B cell (primary cell): ENCODE results near the gene NOS3. TPM values are rescaled to one million over a fixed set of nuclear protein-coding genes. Genes with fewer than 3 reads are reported as not detected.

Experiments
- ATAC-seq: fragments of 200-7000 bp; cut with Tn5 transposase; one replicate; pipeline ENCODE4 v1.10.0; 2021; ENCODE audit warnings: low read depth, mild to moderate bottlenecking, moderate number of reproducible peaks, moderate library complexity
- CTCF ChIA-PET: fragments of 350-600 bp; sonication (Branson Sonifier 250); formaldehyde crosslinking; loops from one replicate; lab custom pipeline; 2021; ENCODE audit warnings: antibody characterized with exemption, inconsistent platforms; lab: Charles Lee
- POLR2A ChIA-PET: fragments of 350-600 bp; sonication (Branson Sonifier 250); formaldehyde crosslinking; loops from one replicate; lab custom pipeline; 2021; ENCODE audit warnings: antibody characterized with exemption; lab: Charles Lee
- DNase-seq: peaks from one replicate; pipeline ENCODE4 v3.0.0; 2013
- H2AFZ ChIP-seq: 2 replicates; pipeline ENCODE4 v1.6.1; 2012; ENCODE audit warnings: mild to moderate bottlenecking, low read depth, low read length; ENCODE audit not compliant: insufficient read depth, poor library complexity, severe bottlenecking
- H3K27ac ChIP-seq, 2 donors: 1 replicate in 1 of 2; 2 replicates in 1 of 2; pipeline ENCODE4 v1.5.1; 2012 to 2013; ENCODE audit warnings: low read length in 2 of 2, mild to moderate bottlenecking in 2 of 2, moderate library complexity in 1 of 2
- H3K27me3 ChIP-seq, 4 experiments: fragments of 200-600 bp in 1 of 4; sonication (generic) in 1 of 4; replicated peaks in 1 of 4; 1 replicate in 2 of 4; 2 replicates in 2 of 4; pipeline versions ENCODE4 v1.6.1 to v1.7.0; 2013 to 2016; ENCODE audit warnings: low read length in 3 of 4, mild to moderate bottlenecking in 2 of 4, mixed read lengths in 1 of 4, moderate library complexity in 1 of 4; ENCODE audit not compliant: insufficient read depth in 4 of 4, control insufficient read depth in 3 of 4; ENCODE audit errors: control extremely low read depth in 1 of 4
- H3K36me3 ChIP-seq, 2 experiments: replicated peaks in 1 of 2; 1 replicate in 1 of 2; 2 replicates in 1 of 2; pipeline versions ENCODE4 v1.6.1 to v1.7.1; 2013; ENCODE audit warnings: low read length in 1 of 2; ENCODE audit not compliant: insufficient read depth in 2 of 2, control insufficient read depth in 1 of 2; ENCODE audit errors: control extremely low read depth in 1 of 2, extremely low read depth in 1 of 2
- H3K4me1 ChIP-seq, 2 donors: fragments of 200-600 bp in 1 of 2; sonication (generic) in 1 of 2; 1 replicate in 1 of 2; 2 replicates in 1 of 2; pipeline versions ENCODE4 v1.5.1 to v1.6.1; 2013 to 2017; ENCODE audit warnings: low read length in 2 of 2; ENCODE audit not compliant: control insufficient read depth in 2 of 2, insufficient read depth in 2 of 2
- H3K4me2 ChIP-seq: replicated peaks from 2 replicates; pipeline ENCODE3; 2012; ENCODE audit warnings: mild to moderate bottlenecking, low read depth, low read length; ENCODE audit not compliant: poor library complexity, severe bottlenecking
- H3K4me3 ChIP-seq, 5 experiments: fragments of 200-600 bp in 1 of 5; sonication (generic) in 1 of 5; 1 replicate in 3 of 5; 2 replicates in 2 of 5; pipeline versions ENCODE4 v1.5.1 to v1.7.0; 2011 to 2016; ENCODE audit warnings: low read length in 4 of 5, mild to moderate bottlenecking in 4 of 5, low read depth in 2 of 5, control low read depth in 1 of 5, moderate library complexity in 1 of 5; ENCODE audit not compliant: insufficient read depth in 1 of 5; ENCODE audit errors: control extremely low read depth in 1 of 5, extremely low read depth in 1 of 5
- H3K79me2 ChIP-seq: fragments of 200-600 bp; sonication (generic); one replicate; pipeline ENCODE4 v1.6.0; 2016; ENCODE audit warnings: low read length; ENCODE audit not compliant: control insufficient read depth, insufficient read depth
- H3K9ac ChIP-seq: fragments of 200-600 bp; sonication (generic); 2 replicates; pipeline ENCODE4 v1.6.1; 2017; ENCODE audit warnings: mild to moderate bottlenecking, low read length, moderate library complexity
- H3K9me3 ChIP-seq, 3 donors: one replicate each; pipeline versions ENCODE4 v1.6.1 to v1.7.1; 2013; ENCODE audit warnings: low read length in 2 of 3; ENCODE audit not compliant: control insufficient read depth in 2 of 3, insufficient read depth in 1 of 3; ENCODE audit errors: control extremely low read depth in 1 of 3
- H4K20me1 ChIP-seq: 2 replicates; pipeline ENCODE4 v1.6.0; 2012; ENCODE audit warnings: mild to moderate bottlenecking, low read length; ENCODE audit not compliant: insufficient read depth, control insufficient read depth, poor library complexity, severe bottlenecking
- H3K27ac Mint-ChIP-seq: one replicate; pipeline ENCODE4 v1.8.0; 2021; ENCODE audit warnings: mixed read lengths
- H3K27me3 Mint-ChIP-seq: one replicate; pipeline ENCODE4 v1.8.0; 2021; ENCODE audit warnings: mixed read lengths
- H3K4me1 Mint-ChIP-seq: one replicate; pipeline ENCODE4 v1.8.0; 2021; ENCODE audit warnings: mixed read lengths
- H3K4me3 Mint-ChIP-seq: one replicate; pipeline ENCODE4 v1.8.0; 2021; ENCODE audit warnings: mixed read lengths
- H3K9me3 Mint-ChIP-seq: one replicate; pipeline ENCODE4 v1.8.0; 2022; ENCODE audit warnings: mixed read lengths; ENCODE audit not compliant: insufficient read depth
- EZH2 ChIP-seq: IDR thresholded peaks from 2 replicates; pipeline ENCODE4 v1.6.1; 2012; ENCODE audit warnings: borderline replicate concordance, low read depth, mild to moderate bottlenecking, moderate library complexity, low read length; ENCODE audit not compliant: insufficient read depth, poor library complexity, severe bottlenecking
- WGBS: methylation state at CpG from one replicate; pipeline ENCODE4 v1.1.5; 2013; ENCODE audit warnings: missing lambda C conversion rate; ENCODE audit not compliant: insufficient coverage; 5-methylcytosine and 5-hydroxymethylcytosine counted together
- intact Hi-C: fragments of 100-400 bp; cut with micrococcal nuclease; formaldehyde crosslinking; loops from one replicate; pipeline ENCODE4 v1.10.0; 2022
- polyA plus RNA-seq: library from polyadenylated mRNA; depleted of rRNA; stranded (reverse); fragments of >200 nt; gene quantifications from 2 replicates; pipeline ENCODE4 v1.2.3, GENCODE V29; 2012
- total RNA-seq, 2 donors: library from RNA; stranded (reverse); fragments of 120-200 nt in 1 of 2; gene quantifications; 1 replicate in 1 of 2; 2 replicates in 1 of 2; pipeline versions ENCODE4 v1.2.3 to v1.2.4, GENCODE V29; 2013 to 2022
- TF ChIP-seq, protein P1 (sequence below): fragments of 200-600 bp; IDR thresholded peaks from one replicate; pipeline ENCODE4 v1.8.0; 2022; ENCODE audit warnings: antibody characterized with exemption, mild to moderate bottlenecking

Gene NOS3
- total and polyA plus RNA-seq, 2 donors (not counting 1 experiment from before 2014, with no cell fraction given), result 0.39 to 0.54 TPM

DNA sequence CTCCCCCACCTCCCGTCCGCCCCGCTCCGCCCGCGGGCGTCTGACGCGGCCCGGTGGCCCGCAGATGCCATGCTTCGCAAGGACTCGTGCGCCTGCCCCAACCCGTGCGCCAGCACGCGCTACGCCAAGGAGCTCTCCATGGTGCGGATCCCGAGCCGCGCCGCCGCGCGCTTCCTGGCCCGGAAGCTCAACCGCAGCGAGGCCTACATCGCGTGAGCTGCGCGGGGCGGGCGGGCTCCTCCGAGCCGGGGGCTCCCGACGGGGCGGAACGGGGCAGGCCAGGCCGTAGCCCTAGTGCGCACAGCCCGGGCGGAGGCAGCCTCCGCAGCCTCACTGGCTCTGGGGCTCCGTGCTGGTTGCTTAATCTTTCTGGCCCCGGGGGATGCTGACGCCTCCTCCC is 60.3 kb downstream of the NOS3 start:
- no peaks in the 10 kb centered on the region for H3K9me3 ChIP-seq
- ATAC-seq (peak; percentile 32), DNase-seq (peak; percentile 66)
- Mint-ChIP-seq H3K27ac (no peak overlapping the region), H3K27me3 (peaks cover 6% of the 10 kb centered on the region), H3K4me1 (peaks cover 6% of the 10 kb centered on the region), H3K9me3 (no peaks in the 10 kb centered on the region), H3K4me3 (no peak overlapping the region)
- H3K79me2 ChIP-seq, result no peaks in the 10 kb centered on the region
- H4K20me1 ChIP-seq, result no peaks in the 10 kb centered on the region
- H3K4me3 ChIP-seq, result no peak overlapping the region
- peaks cover 0 to 13% (median 3%) of the 10 kb centered on the region in 4 experiments for H3K27me3 ChIP-seq
- ChIA-PET POLR2A (no interaction called here), CTCF (no interaction called here)
- TF ChIP-seq EZH2, result no peak
- TF ChIP-seq, protein P1, sequence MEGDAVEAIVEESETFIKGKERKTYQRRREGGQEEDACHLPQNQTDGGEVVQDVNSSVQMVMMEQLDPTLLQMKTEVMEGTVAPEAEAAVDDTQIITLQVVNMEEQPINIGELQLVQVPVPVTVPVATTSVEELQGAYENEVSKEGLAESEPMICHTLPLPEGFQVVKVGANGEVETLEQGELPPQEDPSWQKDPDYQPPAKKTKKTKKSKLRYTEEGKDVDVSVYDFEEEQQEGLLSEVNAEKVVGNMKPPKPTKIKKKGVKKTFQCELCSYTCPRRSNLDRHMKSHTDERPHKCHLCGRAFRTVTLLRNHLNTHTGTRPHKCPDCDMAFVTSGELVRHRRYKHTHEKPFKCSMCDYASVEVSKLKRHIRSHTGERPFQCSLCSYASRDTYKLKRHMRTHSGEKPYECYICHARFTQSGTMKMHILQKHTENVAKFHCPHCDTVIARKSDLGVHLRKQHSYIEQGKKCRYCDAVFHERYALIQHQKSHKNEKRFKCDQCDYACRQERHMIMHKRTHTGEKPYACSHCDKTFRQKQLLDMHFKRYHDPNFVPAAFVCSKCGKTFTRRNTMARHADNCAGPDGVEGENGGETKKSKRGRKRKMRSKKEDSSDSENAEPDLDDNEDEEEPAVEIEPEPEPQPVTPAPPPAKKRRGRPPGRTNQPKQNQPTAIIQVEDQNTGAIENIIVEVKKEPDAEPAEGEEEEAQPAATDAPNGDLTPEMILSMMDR, result no peak
- H2AFZ ChIP-seq, result no peak overlapping the region
- no peak overlapping the region for H3K27ac ChIP-seq
- 3% methylated on average over 48 of the region's 50 CpGs for WGBS
- peaks cover 0 to 3% of the 10 kb centered on the region in 2 donors for H3K4me1 ChIP-seq
- H3K36me3 ChIP-seq, result no peaks in the 10 kb centered on the region
- H3K9ac ChIP-seq, result no peak overlapping the region
- peak overlapping the region; percentile 51 for H3K4me2 ChIP-seq
- intact Hi-C loops, result no loop called here

DNA sequence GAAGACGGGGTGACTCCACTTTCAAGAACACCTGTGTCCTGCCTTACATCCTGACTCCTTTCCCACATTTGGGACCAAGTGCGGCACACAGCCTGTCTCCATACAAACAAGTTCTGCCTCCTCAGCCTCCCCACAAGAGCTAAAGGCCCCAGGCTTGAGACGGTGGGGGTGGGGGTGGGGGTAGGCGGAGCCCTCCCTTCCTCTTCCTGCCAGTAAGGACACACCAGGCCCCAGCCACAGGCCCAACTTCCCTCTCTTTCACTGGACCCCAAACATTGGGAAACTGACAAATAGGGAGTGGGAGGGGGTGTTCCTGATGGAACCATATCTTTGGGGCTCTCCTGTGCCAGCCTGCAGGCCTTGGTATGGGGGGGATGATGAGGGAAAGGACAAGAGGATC is 62.3 kb downstream of the NOS3 start:
- no peaks in the 10 kb centered on the region for H3K9me3 Mint-ChIP-seq
- CTCF ChIA-PET, result interaction anchor here (0.8 to 1.3 kb wide), 2 partner anchors 25 to 32 kb away, joined by 3 read pairs; partner anchors contain the start of gene ABCB8
- Histone ChIP-seq H3K9me3 (no peaks in the 10 kb centered on the region), H3K4me2 (no peak overlapping the region), H3K36me3 (no peaks in the 10 kb centered on the region), H3K4me3 (no peak overlapping the region), H2AFZ (no peak overlapping the region), H3K79me2 (peaks cover 6% of the 10 kb centered on the region), H3K4me1 (peaks cover 10 to 11% of the 10 kb centered on the region in 2 donors), H3K9ac (no peak overlapping the region), H4K20me1 (no peaks in the 10 kb centered on the region), H3K27me3 (peaks cover 0 to 13% (median 3%) of the 10 kb centered on the region in 4 experiments), H3K27ac (no peak overlapping the region)
- H3K27me3 Mint-ChIP-seq, result peaks cover 6% of the 10 kb centered on the region
- ATAC-seq (no peak), DNase-seq (no peak)
- intact Hi-C loops, result no loop called here
- WGBS, result 100% methylated on average over 1 of the region's 4 CpGs
- peaks cover 16% of the 10 kb centered on the region for H3K4me1 Mint-ChIP-seq
- H3K27ac Mint-ChIP-seq, result no peak overlapping the region
- TF ChIP-seq, protein P1, result no peak
- no peak for TF ChIP-seq EZH2
- POLR2A ChIA-PET, result interaction anchor here (0.6 kb wide), 1 partner anchor 22 kb away, joined by 3 read pairs; no protein-coding TSS in a partner anchor
- H3K4me3 Mint-ChIP-seq, result no peak overlapping the region
